Sigmoid colon (tissue), 3 donors: ENCODE results near the gene COA1.

ENCODE experiments used
- CTCF ChIP-seq, 4 experiments: fragments of 450-650 bp in 3 of 4; fragments of 200-600 bp in 1 of 4; IDR thresholded peaks; one replicate each; pipeline ENCODE4 v1.5.1; 2016 to 2019; ENCODE audit warnings: antibody characterized with exemption in 4 of 4, mild to moderate bottlenecking in 3 of 4, moderate library complexity in 2 of 4
- POLR2A ChIP-seq, 2 donors: fragments of 450-650 bp; IDR thresholded peaks; one replicate each; pipeline ENCODE4 v1.6.1; 2016; ENCODE audit warnings: antibody characterized with exemption in 2 of 2, mild to moderate bottlenecking in 2 of 2, moderate library complexity in 2 of 2

GRCh38 chr7:43701500-43701854 is 27.8 kb downstream of the COA1 start:
- TF ChIP-seq POLR2A (IDR thresholded peaks at IDR 0.05) (no peak), CTCF (IDR thresholded peaks at IDR 0.05) (no peak)
